Prostate gland (tissue), 2 donors: Measurements from ENCODE around the gene LINC00632.

Source experiments
- POLR2A ChIP-seq: fragments of 450-650 bp; IDR thresholded peaks from one replicate; pipeline ENCODE4 v1.6.1; 2016; ENCODE audit warnings: antibody characterized with exemption, mild to moderate bottlenecking
- POLR2AphosphoS5 ChIP-seq: sonication (generic); formaldehyde crosslinking; IDR thresholded peaks from one replicate; pipeline ENCODE4 v1.6.1; 2017; ENCODE audit warnings: antibody characterized with exemption
- TF ChIP-seq, protein P1 (sequence below), 4 experiments: fragments of 200-600 bp in 2 of 4; fragments of 450-650 bp in 2 of 4; sonication (generic) in 2 of 4; IDR thresholded peaks; 1 replicate in 3 of 4; 2 replicates in 1 of 4; pipeline ENCODE4 v1.5.1; 2016 to 2019; ENCODE audit warnings: antibody characterized with exemption in 4 of 4, mild to moderate bottlenecking in 2 of 4, moderate library complexity in 2 of 4

DNA sequence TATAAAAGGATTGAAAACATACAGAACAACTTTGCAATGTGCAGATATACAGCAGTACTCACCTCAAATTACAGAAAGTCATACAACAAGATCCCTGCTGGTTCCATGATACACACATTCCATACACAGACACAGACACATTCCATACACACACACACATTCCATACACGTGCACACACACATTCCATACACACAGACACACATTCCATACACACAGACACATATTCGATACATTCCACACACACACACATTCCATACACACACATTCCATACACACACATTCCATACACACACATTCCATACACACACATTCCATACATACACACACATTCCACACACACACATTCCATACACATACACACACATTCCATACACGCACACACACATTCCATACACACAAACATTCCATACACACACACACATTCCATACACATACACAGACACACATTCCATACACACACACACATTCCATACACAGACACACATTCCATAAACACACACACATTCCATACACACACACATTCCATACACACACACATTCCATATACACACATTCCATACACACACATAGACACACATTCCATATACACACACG lies 13.7 kb downstream of the LINC00632 start:
- TF ChIP-seq, protein P1, sequence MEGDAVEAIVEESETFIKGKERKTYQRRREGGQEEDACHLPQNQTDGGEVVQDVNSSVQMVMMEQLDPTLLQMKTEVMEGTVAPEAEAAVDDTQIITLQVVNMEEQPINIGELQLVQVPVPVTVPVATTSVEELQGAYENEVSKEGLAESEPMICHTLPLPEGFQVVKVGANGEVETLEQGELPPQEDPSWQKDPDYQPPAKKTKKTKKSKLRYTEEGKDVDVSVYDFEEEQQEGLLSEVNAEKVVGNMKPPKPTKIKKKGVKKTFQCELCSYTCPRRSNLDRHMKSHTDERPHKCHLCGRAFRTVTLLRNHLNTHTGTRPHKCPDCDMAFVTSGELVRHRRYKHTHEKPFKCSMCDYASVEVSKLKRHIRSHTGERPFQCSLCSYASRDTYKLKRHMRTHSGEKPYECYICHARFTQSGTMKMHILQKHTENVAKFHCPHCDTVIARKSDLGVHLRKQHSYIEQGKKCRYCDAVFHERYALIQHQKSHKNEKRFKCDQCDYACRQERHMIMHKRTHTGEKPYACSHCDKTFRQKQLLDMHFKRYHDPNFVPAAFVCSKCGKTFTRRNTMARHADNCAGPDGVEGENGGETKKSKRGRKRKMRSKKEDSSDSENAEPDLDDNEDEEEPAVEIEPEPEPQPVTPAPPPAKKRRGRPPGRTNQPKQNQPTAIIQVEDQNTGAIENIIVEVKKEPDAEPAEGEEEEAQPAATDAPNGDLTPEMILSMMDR (IDR thresholded peaks at IDR 0.05): no peak
- TF ChIP-seq POLR2A (no peak), POLR2AphosphoS5 (no peak)
